ENCODE results near the gene HOMER2.
A peak's percentile ranks its signal among the peaks of the same experiment; 100 is the strongest.
"Not testable (repeated sequence)": the region's sequence is repeated elsewhere in the genome, so short reads cannot be mapped to it uniquely, and the experiment has no call there.

Gene HOMER2

DNA sequence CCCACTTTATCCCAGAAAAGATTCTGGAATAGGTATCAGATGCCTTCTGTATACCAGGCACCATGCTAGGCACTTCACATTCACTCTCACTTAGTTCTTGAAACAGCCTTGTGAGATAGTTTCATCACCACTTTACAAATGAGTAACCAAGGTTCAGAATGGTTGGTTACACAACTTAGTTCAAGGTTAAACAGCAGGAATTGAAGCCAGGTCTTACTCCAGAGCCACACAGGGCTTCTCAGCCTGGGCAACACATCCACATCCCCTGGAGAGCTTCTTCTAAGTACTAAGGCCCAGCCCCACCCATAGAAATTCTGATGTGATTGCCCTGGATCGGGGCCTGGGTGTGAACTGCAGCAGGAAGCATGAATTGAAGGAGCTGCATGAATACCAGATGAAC lies 124.4 kb downstream of the HOMER2 start:
- no peak for DNase-seq
- TF ChIP-seq GATA1 (IDR thresholded peaks at IDR 0.05; ENCODE audit: low read depth, low read length) (no peak), POLR2A (IDR thresholded peaks at IDR 0.05; ENCODE audit: low read length) (no peak)

DNA sequence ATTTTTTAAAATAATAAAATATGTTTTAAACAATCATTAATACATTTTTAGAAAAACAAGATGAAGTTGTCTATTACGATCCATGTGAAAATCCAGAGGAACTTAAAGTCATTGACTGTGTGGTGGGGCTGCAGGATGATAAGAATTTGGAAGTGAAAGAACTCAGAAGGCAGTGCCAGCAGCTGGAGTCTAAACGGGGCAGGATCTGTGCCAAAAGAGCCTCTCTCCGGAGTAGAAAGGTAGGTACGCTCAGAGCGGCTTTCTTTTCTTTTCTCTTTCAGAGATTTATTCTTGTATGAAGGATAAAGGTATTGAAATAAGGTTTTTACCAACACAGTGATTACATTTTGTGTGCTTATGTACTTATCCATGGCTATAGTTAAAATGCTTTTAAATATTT lies 129.5 kb downstream of the HOMER2 start:
- TF ChIP-seq POLR2A (IDR thresholded peaks at IDR 0.05; ENCODE audit: low read length) (no peak), GATA1 (IDR thresholded peaks at IDR 0.05; ENCODE audit: low read depth, low read length) (no peak)
- DNase-seq: no peak

GRCh38 chr15:82821851-82822250 lies 130.7 kb downstream of the HOMER2 start:
- not testable (repeated sequence) for DNase-seq

DNA sequence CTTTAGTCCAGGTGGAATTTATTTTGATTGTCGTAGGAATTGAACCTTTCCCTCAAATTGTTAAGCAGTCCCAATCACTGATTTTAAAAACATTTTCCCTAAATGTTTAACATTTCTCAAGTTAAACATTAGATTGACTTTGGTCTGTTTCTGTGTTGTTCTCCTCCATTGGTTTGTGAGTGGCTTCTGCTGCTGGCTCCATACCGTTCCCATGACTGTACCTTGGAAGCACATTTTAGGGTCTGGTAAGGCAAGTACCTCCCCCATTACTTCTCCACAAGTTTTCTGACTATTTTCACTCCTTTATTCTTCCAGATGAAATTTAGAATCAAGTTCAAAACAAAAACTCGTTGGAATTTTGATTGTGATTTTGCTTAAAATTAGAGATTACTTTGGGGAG lies 131.1 kb downstream of the HOMER2 start:
- DNase-seq: not testable (repeated sequence)

- DNase-seq: no peak
- TF ChIP-seq GATA1 (IDR thresholded peaks at IDR 0.05; ENCODE audit: low read depth, low read length): no peak
- no peak for TF ChIP-seq POLR2A (IDR thresholded peaks at IDR 0.05; ENCODE audit: low read length)
These were observed 132.4 kb downstream of the HOMER2 start for GRCh38 chr15:82820128-82820527.

DNA sequence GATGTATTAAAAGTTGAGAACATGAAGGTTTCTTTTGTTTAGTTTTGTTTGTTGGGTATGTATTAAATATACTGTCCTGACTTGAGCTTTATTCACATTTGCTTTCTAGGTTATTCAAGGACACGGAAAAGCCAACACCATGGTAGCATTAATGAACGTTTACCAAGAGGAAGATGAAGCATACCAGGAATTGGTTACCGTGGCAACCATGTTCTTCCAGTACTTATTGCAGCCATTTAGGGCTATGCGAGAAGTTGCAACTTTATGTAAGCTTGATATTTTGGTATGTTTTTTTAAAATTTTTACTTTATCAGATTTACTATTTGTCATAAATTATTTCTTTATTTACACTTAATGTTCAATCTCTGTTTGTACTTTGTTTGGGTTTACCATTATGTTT lies 139.5 kb downstream of the HOMER2 start:
- peak; percentile 6 to 10 for DNase-seq
- TF ChIP-seq GATA1 (IDR thresholded peaks at IDR 0.05; ENCODE audit: low read depth, low read length) (no peak), POLR2A (IDR thresholded peaks at IDR 0.05; ENCODE audit: low read length) (no peak)

- no peak for TF ChIP-seq POLR2A (IDR thresholded peaks at IDR 0.05; ENCODE audit: low read length)
- TF ChIP-seq GATA1 (IDR thresholded peaks at IDR 0.05; ENCODE audit: low read depth, low read length): no peak
- DNase-seq: peak; percentile 56 to 69
These were observed 141.6 kb downstream of the HOMER2 start for GRCh38 chr15:82810890-82811426.

DNA sequence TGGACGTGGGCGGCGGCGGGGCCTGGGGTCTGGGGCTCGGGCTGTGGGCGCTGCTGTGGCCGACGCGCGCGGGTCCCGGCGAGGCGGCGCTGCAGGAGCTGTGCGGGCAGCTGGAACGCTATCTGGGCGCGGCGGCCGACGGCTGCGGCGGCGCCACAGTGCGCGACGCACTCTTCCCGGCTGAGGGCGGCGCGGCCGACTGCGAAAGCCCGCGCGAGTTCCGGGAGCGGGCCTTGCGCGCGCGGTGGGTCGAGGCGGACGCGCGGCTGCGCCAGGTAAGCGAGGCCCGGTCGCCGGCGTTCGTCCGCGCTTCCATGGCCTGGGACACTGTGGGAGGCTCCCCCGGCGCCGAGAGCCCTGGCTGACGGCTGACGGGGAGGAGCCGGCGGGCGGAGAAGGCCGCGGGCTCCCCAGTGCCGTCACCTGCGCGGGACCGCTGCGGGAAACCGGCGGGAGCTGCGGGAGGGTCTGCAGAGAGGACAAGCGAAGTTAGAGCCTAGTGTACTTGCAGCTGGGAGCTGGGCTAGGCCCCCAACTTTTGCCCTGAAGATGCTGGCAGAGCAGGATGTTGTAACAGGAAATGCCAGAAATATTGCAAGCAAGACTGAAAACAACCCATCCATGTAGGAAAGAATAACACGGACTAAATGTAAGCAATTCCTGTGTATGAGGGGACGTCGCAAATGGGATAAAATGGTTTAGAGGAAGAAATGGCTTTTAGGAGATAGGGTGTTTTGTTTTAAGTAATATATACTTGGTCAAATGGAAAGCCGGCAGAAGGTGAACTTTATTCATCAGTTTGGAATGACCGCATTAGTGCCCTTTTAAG lies 142.2 kb downstream of the HOMER2 start:
- TF ChIP-seq POLR2A (IDR thresholded peaks at IDR 0.05; ENCODE audit: low read length) (no peak), GATA1 (IDR thresholded peaks at IDR 0.05; ENCODE audit: low read depth, low read length) (no peak)
- DNase-seq: peak; percentile 82 to 89

GRCh38 chr15:82809308-82810060 lies 143.0 kb downstream of the HOMER2 start, which contains the start of gene WHAMM:
Gene WHAMM, plus strand, starts transcription at chr15:82809628. Its CDS starts 99 bp downstream, at chr15:82809727.
- DNase-seq: peak; percentile 98 to 99
- TF ChIP-seq GATA1 (IDR thresholded peaks at IDR 0.05; ENCODE audit: low read depth, low read length) (no peak), POLR2A (IDR thresholded peaks at IDR 0.05; ENCODE audit: low read length) (peak; percentile 97)

DNA sequence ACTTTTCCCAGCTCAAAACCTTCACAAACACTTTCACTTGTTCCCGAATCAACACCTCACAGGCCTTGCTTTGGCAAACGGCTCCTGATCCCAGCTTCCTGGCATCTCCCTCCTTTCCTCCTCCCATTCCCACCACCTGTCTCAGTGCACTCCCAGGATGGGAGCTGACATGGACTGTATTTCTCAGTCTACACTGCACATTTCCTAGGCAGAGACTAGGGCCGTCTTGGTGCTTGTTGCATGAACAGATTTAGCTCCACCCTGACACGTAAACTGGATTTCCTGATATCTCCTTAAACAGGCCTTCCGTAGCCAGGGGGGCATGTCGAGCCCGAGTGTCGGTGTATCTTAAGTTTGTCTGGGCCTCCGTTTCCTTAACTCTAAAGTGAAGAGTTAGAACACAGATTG lies 143.9 kb downstream of the HOMER2 start:
- TF ChIP-seq GATA1 (IDR thresholded peaks at IDR 0.05; ENCODE audit: low read depth, low read length): no peak
- TF ChIP-seq POLR2A (IDR thresholded peaks at IDR 0.05; ENCODE audit: low read length): no peak
- DNase-seq: peak; percentile 21 to 32

DNA sequence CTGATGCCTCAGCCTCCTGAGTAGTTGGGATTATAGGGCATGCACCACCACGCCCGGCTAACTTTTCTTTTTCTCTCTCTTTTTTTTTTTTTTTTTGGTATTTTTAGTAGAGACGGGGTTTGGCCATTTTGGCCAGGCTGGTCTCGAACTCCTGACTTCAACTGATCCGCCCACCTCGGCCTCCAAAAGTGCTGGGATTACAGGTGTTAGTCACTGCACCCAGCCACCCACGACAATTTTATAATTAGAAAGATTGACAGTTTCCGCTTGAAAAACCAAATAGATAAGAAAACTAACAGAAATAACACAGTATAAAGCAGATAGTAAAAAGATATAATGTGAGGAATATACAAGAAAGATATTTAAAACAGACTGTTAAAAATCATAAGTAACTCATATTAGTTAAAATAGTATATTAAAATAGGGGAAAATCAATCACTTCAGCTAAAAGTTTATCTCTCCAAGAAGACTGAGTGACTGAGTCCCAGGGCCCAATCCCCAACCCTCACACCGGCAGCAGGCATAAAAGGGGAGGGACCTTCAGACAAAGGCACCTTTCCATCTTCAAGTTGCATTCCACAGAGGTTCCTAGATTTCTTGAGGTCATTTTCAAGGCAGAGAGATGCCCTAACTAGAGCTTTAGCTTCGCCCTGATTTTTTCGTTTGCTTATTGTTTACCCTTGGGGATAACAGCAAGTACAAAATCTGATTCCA lies 144.4 kb downstream of the HOMER2 start:
- TF ChIP-seq GATA1 (IDR thresholded peaks at IDR 0.05; ENCODE audit: low read depth, low read length) (no peak), POLR2A (IDR thresholded peaks at IDR 0.05; ENCODE audit: low read length) (no peak)
- DNase-seq: no peak

GRCh38 chr15:82805994-82806406 lies 146.5 kb downstream of the HOMER2 start, which contains the start of gene FSD2:
Gene FSD2, minus strand, starts transcription at chr15:82806069. Its CDS starts 18,679 bp downstream, at chr15:82787390.
- peak; percentile 5 to 7 for DNase-seq
- TF ChIP-seq GATA1 (IDR thresholded peaks at IDR 0.05; ENCODE audit: low read depth, low read length): no peak
- no peak for TF ChIP-seq POLR2A (IDR thresholded peaks at IDR 0.05; ENCODE audit: low read length)

DNA sequence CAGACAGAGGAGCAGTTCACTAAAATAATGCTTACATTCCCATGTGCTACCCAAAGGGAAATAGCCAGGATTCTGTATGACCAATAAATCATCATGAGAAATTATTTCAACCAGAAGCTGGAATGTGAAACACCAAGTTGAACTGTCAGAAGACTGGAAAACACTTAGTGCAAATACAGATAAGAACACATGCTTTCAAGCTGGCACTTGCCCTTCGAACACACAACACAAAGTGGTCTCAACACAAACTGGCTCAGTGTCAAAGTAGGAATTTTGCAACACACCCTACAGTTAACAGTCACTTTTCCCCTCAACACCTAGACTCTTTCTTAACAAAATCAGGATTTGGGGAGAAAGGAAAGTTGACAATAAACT lies 148.0 kb downstream of the HOMER2 start:
- no peak for TF ChIP-seq POLR2A (IDR thresholded peaks at IDR 0.05; ENCODE audit: low read length)
- no peak for TF ChIP-seq GATA1 (IDR thresholded peaks at IDR 0.05; ENCODE audit: low read depth, low read length)
- DNase-seq: no peak
